HepG2 (cell line): Measurements from ENCODE around the gene SRP68. TPM values are rescaled to one million over a fixed set of nuclear protein-coding genes. Genes with fewer than 3 reads are reported as not detected.

Experiments
- ARHGAP35 ChIP-seq: sonication (generic); formaldehyde crosslinking; IDR thresholded peaks from 2 replicates; pipeline ENCODE4 v1.9.0; 2022; ENCODE audit warnings: mild to moderate bottlenecking, inconsistent platforms, moderate library complexity, missing genetic modification reagents, borderline replicate concordance
- FOXJ3 ChIP-seq: sonication (generic); formaldehyde crosslinking; IDR thresholded peaks from 2 replicates; pipeline ENCODE4 v1.4.0; 2020; ENCODE audit warnings: missing genetic modification reagents, mild to moderate bottlenecking, borderline replicate concordance
- NKX3-1 ChIP-seq: sonication (generic); formaldehyde crosslinking; IDR thresholded peaks from 2 replicates; pipeline ENCODE4 v1.5.0; 2020; ENCODE audit warnings: missing genetic modification reagents
- PHB2 ChIP-seq: fragments of 450-650 bp; IDR thresholded peaks from 2 replicates; pipeline ENCODE4 v1.6.1; 2018; ENCODE audit not compliant: partially characterized antibody
- SIX4 ChIP-seq: sonication (generic); formaldehyde crosslinking; IDR thresholded peaks from 2 replicates; pipeline ENCODE4 v1.4.0; 2020; ENCODE audit warnings: missing genetic modification reagents
- U2AF2 ChIP-seq: fragments of 200-400 bp; formaldehyde crosslinking; IDR thresholded peaks from 2 replicates; pipeline ENCODE4 v1.6.1; 2017; ENCODE audit warnings: low read depth, mild to moderate bottlenecking, low read length
- YEATS4 ChIP-seq: sonication (generic); formaldehyde crosslinking; IDR thresholded peaks from 2 replicates; pipeline ENCODE4 v1.4.0; 2020; ENCODE audit warnings: missing genetic modification reagents, borderline replicate concordance
- ZNF10 ChIP-seq: sonication (generic); formaldehyde crosslinking; IDR thresholded peaks from 2 replicates; pipeline ENCODE4 v1.4.0; 2020; ENCODE audit warnings: mild to moderate bottlenecking, low read depth, missing genetic modification reagents, borderline replicate concordance
- ZNF292 ChIP-seq: sonication (generic); formaldehyde crosslinking; IDR thresholded peaks from 2 replicates; pipeline ENCODE4 v1.8.1; 2022; ENCODE audit warnings: mild to moderate bottlenecking, low read depth, missing genetic modification reagents, borderline replicate concordance
- ZNF496 ChIP-seq: sonication (generic); formaldehyde crosslinking; IDR thresholded peaks from 2 replicates; pipeline ENCODE4 v1.8.1; 2023; ENCODE audit warnings: mild to moderate bottlenecking, moderate library complexity, missing genetic modification reagents; ENCODE audit not compliant: insufficient replicate concordance
- ZNF615 ChIP-seq: sonication (generic); formaldehyde crosslinking; IDR thresholded peaks from 2 replicates; pipeline ENCODE4 v1.5.0; 2020; ENCODE audit warnings: mild to moderate bottlenecking, missing genetic modification reagents, borderline replicate concordance
- ZNF747 ChIP-seq: sonication (generic); formaldehyde crosslinking; IDR thresholded peaks from 2 replicates; pipeline ENCODE4 v1.8.1; 2023; ENCODE audit warnings: missing genetic modification reagents, mild to moderate bottlenecking, borderline replicate concordance
- ZSCAN31 ChIP-seq: sonication (generic); formaldehyde crosslinking; IDR thresholded peaks from 2 replicates; pipeline ENCODE4 v1.5.0; 2020; ENCODE audit warnings: low read depth, mild to moderate bottlenecking, missing genetic modification reagents
- polyA plus RNA-seq, 8 experiments: library from polyadenylated mRNA; depleted of rRNA in 3 of 8; stranded (reverse) in 7 of 8; unstranded in 1 of 8; fragments of >200 nt; fragmentation: Illumina TruSeq in 4 of 8; extraction: Trizol in 4 of 8; gene quantifications; 2 replicates each; pipeline versions ENCODE4 v1.2.1 to v1.2.3, GENCODE V29; 2011 to 2016; ENCODE audit warnings: low read depth in 4 of 8, missing spikeins in 1 of 8, mixed read lengths in 1 of 8; ENCODE audit not compliant: insufficient read depth in 1 of 8
- total RNA-seq, 5 experiments: library from RNA; depleted of rRNA; stranded (reverse); fragments of >200 nt; fragmentation: Illumina TruSeq; extraction: Trizol; gene quantifications; 2 replicates each; pipeline ENCODE4 v1.2.3, GENCODE V29; 2016; ENCODE audit warnings: low read depth in 1 of 5
- TF ChIP-seq, protein P1 (sequence below): sonication (generic); formaldehyde crosslinking; IDR thresholded peaks from 2 replicates; pipeline ENCODE4 v1.5.0; 2020; ENCODE audit warnings: missing genetic modification reagents
- TF ChIP-seq, protein P2 (sequence below): sonication (generic); formaldehyde crosslinking; IDR thresholded peaks from 2 replicates; pipeline ENCODE4 v1.4.0; 2020; ENCODE audit warnings: mild to moderate bottlenecking, missing genetic modification reagents
- TF ChIP-seq, protein P3 (sequence below): sonication (generic); formaldehyde crosslinking; IDR thresholded peaks from 2 replicates; pipeline ENCODE4 v1.5.0; 2020; ENCODE audit warnings: mild to moderate bottlenecking, missing genetic modification reagents

The SRP68 gene
- total and polyA plus RNA-seq, 2 of the 13 experiments (the other 11 are each of a cell fraction or from before 2014, with no cell fraction given): 39.8 to 74.3 TPM

DNA sequence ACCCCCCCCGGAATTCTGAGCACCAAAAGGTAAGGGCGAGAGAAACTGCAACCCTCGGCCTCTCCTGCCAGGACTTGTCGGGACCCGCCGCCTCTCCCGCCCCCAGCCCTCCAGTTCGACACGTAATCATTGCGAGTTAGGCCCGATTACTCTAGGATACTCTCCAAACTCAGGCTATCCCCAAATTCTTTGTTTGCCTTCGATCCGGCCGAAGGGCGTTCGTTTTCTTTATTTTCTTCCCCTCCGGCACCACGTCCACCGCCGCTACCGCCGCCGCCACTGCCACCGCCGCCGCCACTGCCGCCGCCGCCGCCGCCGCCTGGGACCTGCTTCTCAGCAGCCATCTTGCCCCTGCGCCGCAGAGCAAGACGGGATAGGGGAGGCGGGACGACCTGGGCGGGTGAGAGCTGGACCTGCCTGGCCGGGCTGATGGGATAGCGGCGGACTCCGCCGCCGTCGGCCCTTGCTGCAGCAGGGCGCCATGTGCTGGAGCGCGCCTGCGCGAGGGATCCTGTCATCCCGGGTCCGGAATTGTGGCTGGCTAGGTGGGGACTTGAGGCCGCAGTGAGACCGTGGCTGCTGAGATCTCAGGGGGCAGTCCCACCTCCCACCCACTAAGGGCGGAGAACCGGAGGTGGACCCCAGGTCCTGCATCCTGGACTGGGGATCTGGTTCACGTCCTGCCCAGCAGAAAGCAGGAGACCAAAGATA is at the start of gene SRP68 (continued):
- TF ChIP-seq SIX4 (CRISPR knock-in tag) (peak; percentile 68; the same call in 1 of the 2 replicates), ZNF292 (CRISPR knock-in tag) (peak; percentile 31; the same call in 1 of the 2 replicates), ZNF747 (CRISPR knock-in tag) (peak; percentile 93; the same call in 1 of the 2 replicates), U2AF2 (no peak), ZNF615 (peak; percentile 71; the same call in 1 of the 2 replicates), ZNF496 (CRISPR knock-in tag) (no peak), ZNF10 (CRISPR knock-in tag) (no peak), FOXJ3 (no peak), ZSCAN31 (CRISPR knock-in tag) (peak; percentile 96), PHB2 (no peak), YEATS4 (CRISPR knock-in tag) (peak; percentile 79), NKX3-1 (peak; percentile 83), ARHGAP35 (CRISPR knock-in tag) (peak; percentile 91)
- TF ChIP-seq, protein P1, sequence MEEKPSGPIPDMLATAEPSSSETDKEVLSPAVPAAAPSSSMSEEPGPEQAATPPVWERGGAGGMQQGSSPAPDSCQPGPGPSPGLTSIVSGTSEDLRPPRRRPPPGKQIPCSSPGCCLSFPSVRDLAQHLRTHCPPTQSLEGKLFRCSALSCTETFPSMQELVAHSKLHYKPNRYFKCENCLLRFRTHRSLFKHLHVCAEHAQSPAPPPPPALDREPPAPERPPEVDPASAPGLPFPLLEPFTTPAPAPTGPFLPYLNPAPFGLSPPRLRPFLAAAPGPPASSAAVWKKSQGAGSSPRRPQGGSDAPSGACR (CRISPR knock-in tag): peak; percentile 45; the same call in 1 of the 2 replicates
- TF ChIP-seq, protein P2, sequence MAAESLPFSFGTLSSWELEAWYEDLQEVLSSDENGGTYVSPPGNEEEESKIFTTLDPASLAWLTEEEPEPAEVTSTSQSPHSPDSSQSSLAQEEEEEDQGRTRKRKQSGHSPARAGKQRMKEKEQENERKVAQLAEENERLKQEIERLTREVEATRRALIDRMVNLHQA (CRISPR knock-in tag): no peak
- TF ChIP-seq, protein P3, sequence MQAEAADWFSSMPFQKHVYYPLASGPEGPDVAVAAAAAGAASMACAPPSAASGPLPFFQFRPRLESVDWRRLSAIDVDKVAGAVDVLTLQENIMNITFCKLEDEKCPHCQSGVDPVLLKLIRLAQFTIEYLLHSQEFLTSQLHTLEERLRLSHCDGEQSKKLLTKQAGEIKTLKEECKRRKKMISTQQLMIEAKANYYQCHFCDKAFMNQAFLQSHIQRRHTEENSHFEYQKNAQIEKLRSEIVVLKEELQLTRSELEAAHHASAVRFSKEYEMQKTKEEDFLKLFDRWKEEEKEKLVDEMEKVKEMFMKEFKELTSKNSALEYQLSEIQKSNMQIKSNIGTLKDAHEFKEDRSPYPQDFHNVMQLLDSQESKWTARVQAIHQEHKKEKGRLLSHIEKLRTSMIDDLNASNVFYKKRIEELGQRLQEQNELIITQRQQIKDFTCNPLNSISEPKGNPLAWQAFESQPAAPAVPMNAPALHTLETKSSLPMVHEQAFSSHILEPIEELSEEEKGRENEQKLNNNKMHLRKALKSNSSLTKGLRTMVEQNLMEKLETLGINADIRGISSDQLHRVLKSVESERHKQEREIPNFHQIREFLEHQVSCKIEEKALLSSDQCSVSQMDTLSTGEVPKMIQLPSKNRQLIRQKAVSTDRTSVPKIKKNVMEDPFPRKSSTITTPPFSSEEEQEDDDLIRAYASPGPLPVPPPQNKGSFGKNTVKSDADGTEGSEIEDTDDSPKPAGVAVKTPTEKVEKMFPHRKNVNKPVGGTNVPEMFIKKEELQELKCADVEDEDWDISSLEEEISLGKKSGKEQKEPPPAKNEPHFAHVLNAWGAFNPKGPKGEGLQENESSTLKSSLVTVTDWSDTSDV (CRISPR knock-in tag): peak; percentile 98
- TF ChIP-seq, all 625 proteins: peak for 371
